GM13977 (cell line): ENCODE data around the gene JAKMIP1.

Experiments used
- DNase-seq: peaks from one replicate; pipeline ENCODE4 v3.0.0; 2012; ENCODE audit warnings: low spot score
- CTCF ChIP-seq: IDR thresholded peaks from 2 replicates; pipeline ENCODE4 v1.5.1; 2012; ENCODE audit warnings: mild to moderate bottlenecking, control low read depth; ENCODE audit not compliant: insufficient read depth; ENCODE audit errors: extremely low read depth, missing control alignments
- in situ Hi-C: fragments of 300-500 bp; cut with MboI; formaldehyde crosslinking; loops from one replicate; pipeline ENCODE4 v1.12.0; 2022; ENCODE audit warnings: low sequenced_read_pairs, low pct_unique_long_range_greater_than_20kb, mixed read lengths, inconsistent platforms; ENCODE audit not compliant: unreplicated experiment

JAKMIP1 gene

DNA sequence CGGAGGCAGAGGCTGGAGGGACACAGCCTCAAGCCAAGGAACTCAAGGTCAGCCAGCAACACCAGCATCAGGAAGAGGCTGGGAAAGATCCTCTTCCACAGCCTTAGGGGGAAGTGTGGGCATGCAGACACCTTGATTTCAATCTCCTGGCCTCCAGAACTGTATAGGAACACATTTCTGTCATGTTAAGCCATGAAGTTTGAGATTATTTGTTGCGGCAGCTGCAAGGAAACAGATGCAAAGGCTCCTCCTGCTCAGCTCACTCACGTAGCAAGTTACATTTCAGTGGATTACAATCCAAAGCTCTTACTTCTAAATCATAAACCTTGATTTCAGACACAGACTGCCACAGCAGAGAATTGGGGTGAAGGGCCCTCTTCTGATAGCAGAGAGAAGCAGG lies 113.5 kb downstream of the JAKMIP1 start:
- DNase-seq: no peak
- in situ Hi-C loops: no loop called here
- TF ChIP-seq CTCF: no peak

GRCh38 chr4:6085691-6086628 lies 114.4 kb downstream of the JAKMIP1 start:
- in situ Hi-C loops: no loop called here
- no peak for DNase-seq
- no peak for TF ChIP-seq CTCF

GRCh38 chr4:6085028-6085690 lies 115.2 kb downstream of the JAKMIP1 start:
- DNase-seq: no peak
- TF ChIP-seq CTCF: no peak
- in situ Hi-C loops: no loop called here

DNA sequence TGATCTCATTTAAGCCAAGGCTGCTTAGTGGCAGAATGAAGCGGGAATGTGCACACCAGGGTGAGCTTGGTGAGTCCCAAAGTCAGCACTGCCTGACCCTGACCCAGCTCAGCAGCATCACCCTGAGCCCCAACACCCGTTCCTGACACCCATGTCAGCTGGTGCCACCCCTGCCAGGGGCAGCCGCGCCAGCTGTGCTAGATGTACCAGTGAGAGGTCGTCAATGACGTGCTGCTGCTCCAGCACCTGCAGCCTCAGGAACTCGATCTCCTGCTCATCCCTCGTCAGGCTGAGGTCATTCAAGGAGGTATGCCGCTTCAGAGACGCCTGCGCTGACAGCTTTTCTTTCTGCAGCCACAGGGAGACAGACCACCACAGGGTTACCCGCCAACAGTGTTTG lies 120.4 kb downstream of the JAKMIP1 start:
- no peak for DNase-seq
- in situ Hi-C loops: no loop called here
- TF ChIP-seq CTCF: no peak

DNA sequence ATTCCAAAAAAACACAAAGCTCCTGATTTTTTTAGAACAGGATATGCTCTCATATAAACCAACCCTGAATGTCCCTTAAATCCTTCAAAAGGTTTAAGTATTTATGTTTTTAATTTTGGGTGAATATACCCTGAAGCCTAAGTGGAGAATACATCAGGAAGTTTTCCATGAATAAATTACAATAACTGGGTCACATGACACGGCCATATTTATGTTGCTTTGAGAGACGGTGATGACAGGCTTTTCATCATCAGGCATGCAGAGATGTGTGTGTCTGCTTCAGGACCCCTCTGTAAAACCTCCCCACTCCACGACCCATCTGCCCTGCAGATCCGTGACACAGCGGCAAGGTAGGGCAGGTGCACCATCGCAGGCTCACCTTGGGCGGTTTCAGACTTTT lies 121.8 kb downstream of the JAKMIP1 start:
- no peak for TF ChIP-seq CTCF
- no peak for DNase-seq
- in situ Hi-C loops: no loop called here

DNA sequence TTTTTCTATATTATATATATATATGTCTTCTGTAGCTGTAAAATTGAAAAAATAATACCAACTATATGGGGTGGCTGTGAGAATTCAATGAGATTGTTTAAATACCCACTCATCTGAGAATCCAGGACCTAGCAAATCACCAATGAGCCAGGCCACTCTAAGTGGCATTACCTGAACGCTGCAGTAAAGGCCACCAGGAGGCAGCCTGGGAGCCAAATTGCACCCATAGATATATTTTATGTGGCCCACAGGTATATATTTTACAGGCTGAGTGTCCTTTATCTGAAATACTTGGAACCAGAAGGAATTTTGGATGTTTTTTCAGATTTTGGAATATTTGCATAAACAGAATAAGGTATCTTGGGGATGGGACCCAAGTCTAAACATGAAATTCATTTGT lies 124.0 kb downstream of the JAKMIP1 start:
- peak; percentile 52 for TF ChIP-seq CTCF
- in situ Hi-C loops: no loop called here

More for the DNA sequence above, 124.0 kb downstream of the JAKMIP1 start:
- DNase-seq: peak; percentile 34
